ENCODE results near the gene GTF3C1. TPM values are rescaled to one million over a fixed set of nuclear protein-coding genes. Genes with fewer than 3 reads are reported as not detected.
"Not testable (repeated sequence)": the region's sequence is repeated elsewhere in the genome, so short reads cannot be mapped to it uniquely, and the experiment has no call there.

GTF3C1 gene
- total RNA-seq, 4 donors from 2014 or later, result 118 to 257 (median 156) TPM

- peak; percentile 8 to 58 for DNase-seq (ENCODE audit: low spot score in 2 of 2)
Measured at GRCh38 chr16:27434141-27435051, 115.3 kb downstream of the GTF3C1 start.

GRCh38 chr16:27433636-27434035 is 116.1 kb downstream of the GTF3C1 start:
- no peak for TF ChIP-seq POLR2A (IDR thresholded peaks at IDR 0.05)
- TF ChIP-seq CTCF (IDR thresholded peaks at IDR 0.05), result no peak
- no peak overlapping the region for H3K4me3 ChIP-seq (ENCODE audit: low read depth, poor library complexity, severe bottlenecking)
- 67 to 72% methylated on average over 8 of the region's 8 CpGs for WGBS, 2 donors
- DNase-seq (ENCODE audit: low spot score in 2 of 2), result peak in 1 of 2 donors; percentile 15
- intact Hi-C loops (cut with DNase I; ENCODE audit: low total_unique reads), result no loop called here

More at GRCh38 chr16:27434141-27435051, 115.3 kb downstream of the GTF3C1 start:
- 87 to 88% methylated on average over 16 of the region's 16 CpGs for WGBS, 2 donors
- no peak overlapping the region for H3K4me3 ChIP-seq (ENCODE audit: low read depth, poor library complexity, severe bottlenecking)
- no peak for TF ChIP-seq POLR2A (IDR thresholded peaks at IDR 0.05)
- no peak for TF ChIP-seq CTCF (IDR thresholded peaks at IDR 0.05)
- intact Hi-C loops (cut with DNase I; ENCODE audit: low total_unique reads), result no loop called here

GRCh38 chr16:27433191-27433590 is 116.5 kb downstream of the GTF3C1 start:
- H3K4me3 ChIP-seq (ENCODE audit: low read depth, poor library complexity, severe bottlenecking); intact Hi-C loops (cut with DNase I; ENCODE audit: low total_unique reads): not testable (repeated sequence)
- peak in 1 of 2 donors; percentile 42 for DNase-seq (ENCODE audit: low spot score in 2 of 2)
- 74 to 76% methylated on average over 5 of the region's 5 CpGs for WGBS, 2 donors

GRCh38 chr16:27432558-27432957 is 117.2 kb downstream of the GTF3C1 start:
- WGBS, 2 donors, result 14 to 16% methylated on average over 6 of the region's 6 CpGs
- TF ChIP-seq POLR2A (IDR thresholded peaks at IDR 0.05) (no peak), CTCF (IDR thresholded peaks at IDR 0.05) (no peak)
- no peak overlapping the region for H3K4me3 ChIP-seq (ENCODE audit: low read depth, poor library complexity, severe bottlenecking)
- intact Hi-C loops (cut with DNase I; ENCODE audit: low total_unique reads), result no loop called here
- peak in 1 of 2 donors; percentile 2 for DNase-seq (ENCODE audit: low spot score in 2 of 2)

- TF ChIP-seq CTCF (IDR thresholded peaks at IDR 0.05) (no peak), POLR2A (IDR thresholded peaks at IDR 0.05) (no peak)
- peak; percentile 11 to 68 for DNase-seq (ENCODE audit: low spot score in 2 of 2)
- H3K4me3 ChIP-seq (ENCODE audit: low read depth, poor library complexity, severe bottlenecking), result no peak overlapping the region
- intact Hi-C loops (cut with DNase I; ENCODE audit: low total_unique reads), result no loop called here
- WGBS, 2 donors, result 57 to 69% methylated on average over 15 of the region's 15 CpGs
Measured at GRCh38 chr16:27431773-27432532, 117.8 kb downstream of the GTF3C1 start.

GRCh38 chr16:27430923-27431484 is 118.7 kb downstream of the GTF3C1 start:
- peak; percentile 8 to 45 for DNase-seq (ENCODE audit: low spot score in 2 of 2)
- H3K4me3 ChIP-seq (ENCODE audit: low read depth, poor library complexity, severe bottlenecking), result no peak overlapping the region
- TF ChIP-seq CTCF (IDR thresholded peaks at IDR 0.05) (no peak), POLR2A (IDR thresholded peaks at IDR 0.05) (no peak)
- intact Hi-C loops (cut with DNase I; ENCODE audit: low total_unique reads), result no loop called here
- WGBS, 2 donors, result 60 to 67% methylated on average over 10 of the region's 10 CpGs
